MM.1S (cell line): ENCODE measurements around the gene GLIS2.

Experiments used
- CTCF ChIP-seq: fragments of 300-600 bp; sonication (generic); IDR thresholded peaks from 2 replicates; pipeline ENCODE4 v1.5.1; 2016; ENCODE audit warnings: antibody characterized with exemption, low read length, mixed read lengths
- EZH2 ChIP-seq: fragments of 300-600 bp; sonication (generic); optimal IDR thresholded peaks from 2 replicates; pipeline ENCODE3; 2017; ENCODE audit warnings: low read depth, mild to moderate bottlenecking, antibody characterized with exemption, low read length, mixed read lengths

- TF ChIP-seq EZH2 (no peak), CTCF (no peak)
Measured at GRCh38 chr16:4372578-4373355, 56.9 kb downstream of the GLIS2 start.
